ENCODE results near the gene MKS1.

- TF ChIP-seq EZH2 (IDR thresholded peaks at IDR 0.05; ENCODE audit: low read length, unreplicated experiment) (no peak), CTCF (conservative IDR thresholded peaks at IDR 0.05; ENCODE audit: low read depth, low read length) (no peak)
These were observed 44.2 kb downstream of the MKS1 start for GRCh38 chr17:58174871-58175270.
